ELF-1 (cell line): ENCODE data around the gene TEAD3.

Experiments used
- DNase-seq: peaks from one replicate; pipeline ENCODE4 v3.0.0-alpha.2; 2016; ENCODE audit warnings: low read depth, low spot score

Gene TEAD3

GRCh38 chr6:35476004-35476403 lies 20.9 kb downstream of the TEAD3 start:
- no peak for DNase-seq

- DNase-seq, result no peak
Observed at GRCh38 chr6:35475573-35475972, 21.3 kb downstream of the TEAD3 start.

GRCh38 chr6:35474942-35475570 lies 21.8 kb downstream of the TEAD3 start:
- DNase-seq, result peak; percentile 35

- DNase-seq, result peak; percentile 63
Observed at GRCh38 chr6:35474131-35474941, 22.5 kb downstream of the TEAD3 start.

- DNase-seq, result no peak
Observed at GRCh38 chr6:35473850-35474130, 23.1 kb downstream of the TEAD3 start.

GRCh38 chr6:35473075-35473849 lies 23.6 kb downstream of the TEAD3 start:
- DNase-seq, result peak; percentile 53

GRCh38 chr6:35471836-35472345 lies 25.0 kb downstream of the TEAD3 start:
- DNase-seq, result no peak

GRCh38 chr6:35470663-35471120 lies 26.2 kb downstream of the TEAD3 start:
- peak; percentile 34 for DNase-seq

- DNase-seq, result peak; percentile 49
Observed at GRCh38 chr6:35469751-35470662, 26.9 kb downstream of the TEAD3 start.

- DNase-seq, result no peak
Observed at GRCh38 chr6:35468980-35469750, 27.7 kb downstream of the TEAD3 start.

- DNase-seq, result peak; percentile 97
Observed at GRCh38 chr6:35468181-35468979, 28.5 kb downstream of the TEAD3 start, which contains the start of gene RPL10A. TSS of gene RPL10A (plus strand) at chr6:35468401. CDS start at chr6:35468435, 34 bp downstream.

GRCh38 chr6:35465646-35466045 lies 31.2 kb downstream of the TEAD3 start:
- no peak for DNase-seq

GRCh38 chr6:35463292-35463691 lies 33.6 kb downstream of the TEAD3 start:
- no peak for DNase-seq

- no peak for DNase-seq
Observed at GRCh38 chr6:35461270-35461669, 35.6 kb downstream of the TEAD3 start.

- DNase-seq, result no peak
Observed at GRCh38 chr6:35457907-35458306, 39.0 kb downstream of the TEAD3 start.

GRCh38 chr6:35454391-35455110 lies 42.3 kb downstream of the TEAD3 start:
- DNase-seq, result no peak

GRCh38 chr6:35453236-35453635 lies 43.6 kb downstream of the TEAD3 start:
- DNase-seq, result no peak

- DNase-seq, result peak; percentile 97
Observed at GRCh38 chr6:35452183-35453090, 44.4 kb downstream of the TEAD3 start, which contains the start of gene FANCE. TSS of gene FANCE (plus strand) at chr6:35452338. CDS start at chr6:35452546, 208 bp downstream.
